BJ (cell line): Measurements from ENCODE around the gene CHN2. TPM values are rescaled to one million over a fixed set of nuclear protein-coding genes. Genes with fewer than 3 reads are reported as not detected.

Experiments used
- CTCF ChIA-PET: fragments of 350-600 bp; formaldehyde crosslinking; extraction: SDS; loops from one replicate; lab custom pipeline; 2021; ENCODE audit warnings: antibody characterized with exemption, inconsistent platforms; lab: Yijun Ruan, JAX
- POLR2A ChIA-PET: fragments of 300-600 bp; sonication (Branson Sonifier 250); formaldehyde crosslinking; extraction: SDS; loops from one replicate; lab custom pipeline; 2021; ENCODE audit warnings: antibody characterized with exemption; lab: Charles Lee
- DNase-seq: peaks from one replicate; pipeline ENCODE4 v3.0.0-alpha.2; 2011; ENCODE audit warnings: low read depth
- H3K27me3 ChIP-seq: 2 replicates; pipeline ENCODE4 v1.6.0; 2011; ENCODE audit warnings: low read length; ENCODE audit not compliant: control insufficient read depth, insufficient read depth
- H3K36me3 ChIP-seq: 2 replicates; pipeline ENCODE4 v1.5.1; 2011; ENCODE audit warnings: low read length; ENCODE audit not compliant: control insufficient read depth, insufficient read depth
- H3K4me3 ChIP-seq: 2 replicates; pipeline ENCODE4 v1.5.1; 2011; ENCODE audit warnings: low read depth, mild to moderate bottlenecking, control low read depth, low read length
- polyA plus RNA-seq: library from polyadenylated mRNA; depleted of rRNA; stranded (reverse); fragments of >200 nt; gene quantifications from 2 replicates; pipeline ENCODE4 v1.2.3, GENCODE V29; 2011
- TF ChIP-seq, protein P1 (sequence below): IDR thresholded peaks from 2 replicates; pipeline ENCODE4 v1.5.1; 2011; ENCODE audit warnings: low read depth, mild to moderate bottlenecking, control low read depth, inconsistent platforms, low read length, moderate library complexity; ENCODE audit not compliant: insufficient read depth

CHN2 gene
- polyA plus RNA-seq, 1 experiment = not detected

DNA sequence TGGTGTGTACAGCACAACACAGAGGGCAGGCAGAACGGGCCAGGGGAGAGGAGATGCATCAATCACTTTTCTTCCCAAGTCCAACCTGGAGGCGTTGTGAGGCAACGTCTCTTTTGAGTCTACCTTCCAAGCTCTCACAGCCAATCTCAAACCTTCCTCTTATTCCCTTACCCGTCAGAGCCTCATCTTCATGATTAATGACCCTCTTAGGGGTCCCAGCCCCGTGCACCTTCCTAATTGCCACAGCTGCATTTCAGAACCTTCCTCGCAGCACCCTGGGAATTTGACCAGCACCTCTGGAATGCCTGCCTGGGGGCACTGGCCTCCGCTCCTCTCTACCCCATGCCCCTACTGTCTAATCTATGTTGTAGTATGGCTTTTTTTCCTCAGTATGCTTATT, 199.7 kb downstream of the CHN2 start:
- no peak for DNase-seq

DNA sequence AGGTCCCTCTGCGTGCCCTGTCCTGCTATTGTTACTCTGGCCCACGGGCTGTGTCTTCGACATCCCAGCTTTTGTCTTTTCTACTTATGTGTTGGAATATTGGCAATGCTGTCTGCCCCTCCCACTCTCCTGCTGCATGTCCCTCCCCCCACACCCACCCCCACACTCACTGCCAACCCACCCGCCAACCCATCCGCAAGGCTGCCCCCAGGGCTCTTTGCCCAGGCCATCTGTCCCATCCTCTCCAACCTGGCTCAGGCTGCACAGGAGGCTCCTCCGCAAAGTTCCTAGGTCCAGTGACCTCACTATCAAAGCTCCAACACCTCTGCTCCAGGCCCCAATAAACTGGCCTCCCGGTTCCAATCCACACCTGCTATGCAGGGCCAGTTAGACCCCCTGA, 202.0 kb downstream of the CHN2 start:
- Histone ChIP-seq H3K36me3 (no peaks in the 10 kb centered on the region), H3K27me3 (no peaks in the 10 kb centered on the region; the same call in 1 of the 2 replicates), H3K4me3 (no peak overlapping the region)
- DNase-seq = no peak
- TF ChIP-seq, protein P1, sequence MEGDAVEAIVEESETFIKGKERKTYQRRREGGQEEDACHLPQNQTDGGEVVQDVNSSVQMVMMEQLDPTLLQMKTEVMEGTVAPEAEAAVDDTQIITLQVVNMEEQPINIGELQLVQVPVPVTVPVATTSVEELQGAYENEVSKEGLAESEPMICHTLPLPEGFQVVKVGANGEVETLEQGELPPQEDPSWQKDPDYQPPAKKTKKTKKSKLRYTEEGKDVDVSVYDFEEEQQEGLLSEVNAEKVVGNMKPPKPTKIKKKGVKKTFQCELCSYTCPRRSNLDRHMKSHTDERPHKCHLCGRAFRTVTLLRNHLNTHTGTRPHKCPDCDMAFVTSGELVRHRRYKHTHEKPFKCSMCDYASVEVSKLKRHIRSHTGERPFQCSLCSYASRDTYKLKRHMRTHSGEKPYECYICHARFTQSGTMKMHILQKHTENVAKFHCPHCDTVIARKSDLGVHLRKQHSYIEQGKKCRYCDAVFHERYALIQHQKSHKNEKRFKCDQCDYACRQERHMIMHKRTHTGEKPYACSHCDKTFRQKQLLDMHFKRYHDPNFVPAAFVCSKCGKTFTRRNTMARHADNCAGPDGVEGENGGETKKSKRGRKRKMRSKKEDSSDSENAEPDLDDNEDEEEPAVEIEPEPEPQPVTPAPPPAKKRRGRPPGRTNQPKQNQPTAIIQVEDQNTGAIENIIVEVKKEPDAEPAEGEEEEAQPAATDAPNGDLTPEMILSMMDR = no peak
- ChIA-PET CTCF (interaction anchor here (2.0 kb wide), 1 partner anchor 12 kb away, joined by 6 read pairs; no protein-coding TSS in a partner anchor), POLR2A (no interaction called here)

More for the DNA sequence above, 199.7 kb downstream of the CHN2 start:
- Histone ChIP-seq H3K27me3 (no peaks in the 10 kb centered on the region; the same call in 1 of the 2 replicates), H3K4me3 (no peak overlapping the region), H3K36me3 (no peaks in the 10 kb centered on the region)
- TF ChIP-seq, protein P1 = no peak
- POLR2A ChIA-PET = no interaction called here
- CTCF ChIA-PET = no interaction called here

DNA sequence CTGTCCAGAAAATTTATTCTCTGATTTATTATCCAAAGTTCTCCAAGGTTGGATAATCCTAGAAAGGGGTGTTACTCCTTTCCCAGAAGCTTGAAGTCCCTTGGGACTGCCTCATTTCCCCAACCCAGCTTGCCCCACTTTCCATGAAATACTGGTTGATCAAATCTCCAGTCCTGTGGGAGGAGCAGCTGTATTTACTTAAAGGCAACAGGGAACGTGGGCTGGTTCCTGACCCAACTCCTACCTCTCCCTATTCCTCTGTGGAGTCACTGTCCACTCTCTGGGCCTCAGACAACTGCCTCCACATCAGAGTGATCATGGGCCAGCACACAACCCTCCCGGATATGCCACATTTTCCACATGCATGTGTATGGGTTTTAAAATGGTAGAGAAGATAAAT, 202.8 kb downstream of the CHN2 start:
- TF ChIP-seq, protein P1 = no peak
- H3K4me3 ChIP-seq = no peak overlapping the region
- DNase-seq = no peak
- ChIA-PET POLR2A (no interaction called here), CTCF (interaction anchor here (1.0 to 2.0 kb wide), 2 partner anchors 11 to 208 kb away, joined by 3 to 6 read pairs; no protein-coding TSS in a partner anchor)
- H3K27me3 ChIP-seq = no peaks in the 10 kb centered on the region; the same call in 1 of the 2 replicates
- no peaks in the 10 kb centered on the region for H3K36me3 ChIP-seq

DNA sequence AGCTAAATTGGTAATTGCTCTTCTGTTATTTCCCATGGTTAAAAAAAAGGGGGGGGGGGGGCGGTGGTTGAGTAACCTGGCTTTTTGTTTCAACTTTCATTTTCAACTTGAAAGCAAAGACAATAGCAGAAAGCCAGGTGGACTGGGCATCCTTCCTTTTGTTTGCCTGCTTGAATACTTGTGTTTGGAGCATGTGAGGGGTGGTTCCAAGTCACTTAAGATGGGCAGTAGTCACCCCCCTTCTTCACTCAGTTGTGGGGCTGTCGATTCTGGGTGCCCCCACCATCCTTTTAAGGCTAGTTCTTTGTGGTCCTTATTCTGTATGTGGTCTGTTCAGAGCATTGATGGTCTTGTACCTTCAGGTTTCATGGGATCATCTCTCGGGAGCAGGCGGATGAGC, 203.4 kb downstream of the CHN2 start:
- Histone ChIP-seq H3K36me3 (no peaks in the 10 kb centered on the region), H3K4me3 (no peak overlapping the region), H3K27me3 (no peaks in the 10 kb centered on the region; the same call in 1 of the 2 replicates)
- ChIA-PET CTCF (interaction anchor here (1.0 to 2.0 kb wide), 2 partner anchors 11 to 208 kb away, joined by 3 to 6 read pairs; no protein-coding TSS in a partner anchor), POLR2A (no interaction called here)
- TF ChIP-seq, protein P1 = no peak
- no peak for DNase-seq

DNA sequence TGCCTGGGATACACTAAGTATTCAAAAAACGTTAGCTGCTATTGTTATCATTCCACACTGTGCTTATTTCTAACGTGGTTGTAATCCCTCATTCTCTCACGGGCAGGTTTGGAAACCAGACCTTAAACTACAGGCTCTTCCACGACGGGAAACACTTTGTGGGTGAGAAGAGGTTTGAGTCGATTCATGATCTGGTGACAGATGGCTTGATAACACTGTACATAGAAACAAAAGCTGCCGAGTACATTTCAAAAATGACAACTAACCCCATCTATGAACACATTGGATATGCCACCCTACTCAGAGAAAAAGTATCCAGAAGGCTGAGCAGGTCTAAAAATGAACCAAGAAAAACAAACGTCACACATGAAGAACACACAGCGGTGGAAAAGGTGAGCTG, 205.9 kb downstream of the CHN2 start:
- CTCF ChIA-PET = no interaction called here
- Histone ChIP-seq H3K4me3 (no peak overlapping the region), H3K36me3 (no peaks in the 10 kb centered on the region), H3K27me3 (no peaks in the 10 kb centered on the region; the same call in 1 of the 2 replicates)
- POLR2A ChIA-PET = no interaction called here
- no peak for DNase-seq
- TF ChIP-seq, protein P1 = no peak
